ENCODE results near the gene MYBPC2. TPM values are rescaled to one million over a fixed set of nuclear protein-coding genes. Genes with fewer than 3 reads are reported as not detected.

MYBPC2 gene
- total and polyA plus RNA-seq, 2 donors (not counting 3 experiments of a cell fraction or from before 2014, with no cell fraction given) = 0.03 TPM; not detected in 1

- BruUV-seq (replicated peaks) = no TSS peak
- Histone ChIP-seq H3K9me1 (replicated peaks; ENCODE audit: control insufficient read depth, extremely low read depth, insufficient read depth, low read length) (no peaks in the 10 kb centered on the region), H3K36me3 (ENCODE audit: control insufficient read depth in 2 of 2, extremely low read depth in 1 of 2, insufficient read depth in 2 of 2, low read length in 2 of 2) (no peaks in the 10 kb centered on the region), H3K79me2 (ENCODE audit: control insufficient read depth, insufficient read depth, low read length) (no peaks in the 10 kb centered on the region), H3K9me3 (replicated peaks; ENCODE audit: control insufficient read depth, insufficient read depth, low read length) (no peaks in the 10 kb centered on the region), H3K27ac (ENCODE audit: insufficient read depth, low read depth, low read length) (no peak overlapping the region), H3K4me2 (ENCODE audit: insufficient read depth, low read length) (no peak overlapping the region), H3K9ac (replicated peaks; ENCODE audit: extremely low read depth, insufficient read depth, low read length) (no peak overlapping the region), H3K4me1 (ENCODE audit: control insufficient read depth, extremely low read depth, insufficient read depth, low read length) (no peaks in the 10 kb centered on the region), H2AFZ (ENCODE audit: low read depth, low read length) (no peak overlapping the region), H3K27me3 (ENCODE audit: control insufficient read depth in 2 of 2, insufficient read depth in 2 of 2, low read length in 2 of 2) (peaks cover 5 to 7% of the 10 kb centered on the region in 2 experiments), H4K20me1 (replicated peaks; ENCODE audit: control insufficient read depth, extremely low read depth, insufficient read depth, low read length) (no peaks in the 10 kb centered on the region), H3K4me3 (replicated peaks in 1 of 3; ENCODE audit: insufficient read depth in 1 of 3, low read depth in 1 of 3, low read length in 3 of 3) (no peak overlapping the region)
- no peak for FAIRE-seq
- TF ChIP-seq FOS (IDR thresholded peaks at IDR 0.05; ENCODE audit: borderline replicate concordance, insufficient read depth, low read length) = no peak
- TF ChIP-seq JUN (IDR thresholded peaks at IDR 0.05; ENCODE audit: borderline replicate concordance, insufficient read depth, insufficient read length, low read depth) = no peak
- TF ChIP-seq, protein P1, sequence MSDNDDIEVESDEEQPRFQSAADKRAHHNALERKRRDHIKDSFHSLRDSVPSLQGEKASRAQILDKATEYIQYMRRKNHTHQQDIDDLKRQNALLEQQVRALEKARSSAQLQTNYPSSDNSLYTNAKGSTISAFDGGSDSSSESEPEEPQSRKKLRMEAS (IDR thresholded peaks at IDR 0.05; ENCODE audit: insufficient read depth, insufficient read length) = no peak
- TF ChIP-seq EZH2 (IDR thresholded peaks at IDR 0.05; ENCODE audit: borderline replicate concordance, low read depth, low read length, severe bottlenecking) = no peak
- TF ChIP-seq GATA2 (IDR thresholded peaks at IDR 0.05; ENCODE audit: insufficient read depth, insufficient read length, low read depth, low read length) = no peak
- TF ChIP-seq POLR2AphosphoS5 (IDR thresholded peaks at IDR 0.05; ENCODE audit: insufficient read depth, low read depth, low read length) = no peak
- no peak for TF ChIP-seq POLR2A (IDR thresholded peaks at IDR 0.05; ENCODE audit: low read depth, low read length)
- TF ChIP-seq, protein P2, sequence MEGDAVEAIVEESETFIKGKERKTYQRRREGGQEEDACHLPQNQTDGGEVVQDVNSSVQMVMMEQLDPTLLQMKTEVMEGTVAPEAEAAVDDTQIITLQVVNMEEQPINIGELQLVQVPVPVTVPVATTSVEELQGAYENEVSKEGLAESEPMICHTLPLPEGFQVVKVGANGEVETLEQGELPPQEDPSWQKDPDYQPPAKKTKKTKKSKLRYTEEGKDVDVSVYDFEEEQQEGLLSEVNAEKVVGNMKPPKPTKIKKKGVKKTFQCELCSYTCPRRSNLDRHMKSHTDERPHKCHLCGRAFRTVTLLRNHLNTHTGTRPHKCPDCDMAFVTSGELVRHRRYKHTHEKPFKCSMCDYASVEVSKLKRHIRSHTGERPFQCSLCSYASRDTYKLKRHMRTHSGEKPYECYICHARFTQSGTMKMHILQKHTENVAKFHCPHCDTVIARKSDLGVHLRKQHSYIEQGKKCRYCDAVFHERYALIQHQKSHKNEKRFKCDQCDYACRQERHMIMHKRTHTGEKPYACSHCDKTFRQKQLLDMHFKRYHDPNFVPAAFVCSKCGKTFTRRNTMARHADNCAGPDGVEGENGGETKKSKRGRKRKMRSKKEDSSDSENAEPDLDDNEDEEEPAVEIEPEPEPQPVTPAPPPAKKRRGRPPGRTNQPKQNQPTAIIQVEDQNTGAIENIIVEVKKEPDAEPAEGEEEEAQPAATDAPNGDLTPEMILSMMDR (IDR thresholded peaks at IDR 0.05; ENCODE audit: extremely low read depth in 1 of 2, insufficient read depth in 1 of 2, low read depth in 1 of 2, low read length in 2 of 2) = no peak
- no peak for TF ChIP-seq MYC (IDR thresholded peaks at IDR 0.05; ENCODE audit: low read depth, low read length)
- dilution Hi-C loops (cut with MboI; ENCODE audit: extremely low pct_ligation_motif_present, low sequenced_read_pairs) = no loop called here
- intact Hi-C loops (cut with micrococcal nuclease) = no loop called here
- no peak for DNase-seq (ENCODE audit: low read depth, low spot score)
- POLR2A ChIA-PET = no interaction called here
- CTCF ChIA-PET = interaction anchor here (1.2 kb wide), 1 partner anchor 10 kb away, joined by 3 read pairs; no protein-coding TSS in a partner anchor
Measured at GRCh38 chr19:50496189-50497021, 63.7 kb downstream of the MYBPC2 start.
